GM18858 (cell line): ENCODE data around the gene THOC2.
"Not testable (repeated sequence)": the region's sequence is repeated elsewhere in the genome, so short reads cannot be mapped to it uniquely, and the experiment has no call there.

Source experiments
- ATAC-seq: cut with Tn5 transposase; IDR thresholded peaks from one replicate; pipeline ENCODE4 v1.9.1; 2021; ENCODE audit not compliant: unreplicated experiment

THOC2 gene

GRCh38 chrX:123732670-123733363 is at the start of gene THOC2:
THOC2 (minus strand) TSS chrX:123733052; CDS start chrX:123733022, 30 bp downstream.
- ATAC-seq: peak; percentile 74

- not testable (repeated sequence) for ATAC-seq
Observed at GRCh38 chrX:123781786-123782185, 48.9 kb upstream of the THOC2 start.

- no peak for ATAC-seq
Observed at GRCh38 chrX:123779908-123780396, 47.1 kb upstream of the THOC2 start.

GRCh38 chrX:123773258-123773988 is 40.6 kb upstream of the THOC2 start:
- ATAC-seq: no peak

- peak; percentile 89 for ATAC-seq
Observed at GRCh38 chrX:123771449-123772064, 38.7 kb upstream of the THOC2 start.

GRCh38 chrX:123764967-123765871 is 32.4 kb upstream of the THOC2 start:
- ATAC-seq: peak; percentile 72

GRCh38 chrX:123759849-123760248 is 27.0 kb upstream of the THOC2 start:
- ATAC-seq: not testable (repeated sequence)

GRCh38 chrX:123757794-123758193 is 24.9 kb upstream of the THOC2 start:
- not testable (repeated sequence) for ATAC-seq

- no peak for ATAC-seq
Observed at GRCh38 chrX:123756320-123756719, 23.5 kb upstream of the THOC2 start.

- ATAC-seq: no peak
Observed at GRCh38 chrX:123755107-123755506, 22.3 kb upstream of the THOC2 start.

GRCh38 chrX:123753656-123754350 is 21.0 kb upstream of the THOC2 start:
- no peak for ATAC-seq

- no peak for ATAC-seq
Observed at GRCh38 chrX:123749643-123750042, 16.8 kb upstream of the THOC2 start.

- no peak for ATAC-seq
Observed at GRCh38 chrX:123745511-123745910, 12.7 kb upstream of the THOC2 start.

GRCh38 chrX:123743312-123743711 is 10.5 kb upstream of the THOC2 start:
- ATAC-seq: no peak

- ATAC-seq: no peak
Observed at GRCh38 chrX:123742440-123742839, 9.6 kb upstream of the THOC2 start.

- ATAC-seq: no peak
Observed at GRCh38 chrX:123740536-123740935, 7.7 kb upstream of the THOC2 start.

- ATAC-seq: no peak
Observed at GRCh38 chrX:123740006-123740405, 7.2 kb upstream of the THOC2 start.

GRCh38 chrX:123739474-123739873 is 6.6 kb upstream of the THOC2 start:
- ATAC-seq: no peak

GRCh38 chrX:123738378-123738940 is 5.6 kb upstream of the THOC2 start:
- no peak for ATAC-seq
